ENCODE measurements around the gene USE1.
"Not testable (repeated sequence)": the region's sequence is repeated elsewhere in the genome, so short reads cannot be mapped to it uniquely, and the experiment has no call there.

Gene USE1

GRCh38 chr19:17215127-17215971 is at the start of gene USE1:
USE1 (plus strand) TSS chr19:17215357; CDS start chr19:17215406, 49 bp downstream.
- DNase-seq, result peak; percentile 92

- no peak for DNase-seq
Observed at GRCh38 chr19:17165715-17166114, 49.4 kb upstream of the USE1 start.

GRCh38 chr19:17170538-17171297 is 44.4 kb upstream of the USE1 start:
- DNase-seq, result no peak

GRCh38 chr19:17171874-17172273 is 43.3 kb upstream of the USE1 start:
- DNase-seq, result no peak

- DNase-seq, result no peak
Observed at GRCh38 chr19:17172624-17173345, 42.4 kb upstream of the USE1 start.

- DNase-seq, result no peak
Observed at GRCh38 chr19:17178291-17178690, 36.9 kb upstream of the USE1 start.

- no peak for DNase-seq
Observed at GRCh38 chr19:17180997-17181702, 34.0 kb upstream of the USE1 start.

GRCh38 chr19:17183271-17183761 is 31.8 kb upstream of the USE1 start:
- DNase-seq, result no peak

GRCh38 chr19:17183858-17184321 is 31.3 kb upstream of the USE1 start:
- no peak for DNase-seq

GRCh38 chr19:17184371-17184841 is 30.8 kb upstream of the USE1 start:
- DNase-seq, result no peak

- DNase-seq, result no peak
Observed at GRCh38 chr19:17185590-17185989, 29.6 kb upstream of the USE1 start.

GRCh38 chr19:17191736-17192135 is 23.4 kb upstream of the USE1 start:
- DNase-seq, result not testable (repeated sequence)

- no peak for DNase-seq
Observed at GRCh38 chr19:17192751-17193150, 22.4 kb upstream of the USE1 start.

- DNase-seq, result no peak
Observed at GRCh38 chr19:17194608-17195007, 20.5 kb upstream of the USE1 start.

GRCh38 chr19:17195106-17195505 is 20.1 kb upstream of the USE1 start:
- no peak for DNase-seq

GRCh38 chr19:17196610-17197009 is 18.5 kb upstream of the USE1 start:
- DNase-seq, result no peak

GRCh38 chr19:17197666-17198065 is 17.5 kb upstream of the USE1 start:
- no peak for DNase-seq

GRCh38 chr19:17200408-17201079 is 14.6 kb upstream of the USE1 start:
- DNase-seq, result no peak

- DNase-seq, result no peak
Observed at GRCh38 chr19:17202249-17202648, 12.9 kb upstream of the USE1 start.

GRCh38 chr19:17202713-17203112 is 12.4 kb upstream of the USE1 start:
- no peak for DNase-seq

GRCh38 chr19:17205237-17206140 is 9.7 kb upstream of the USE1 start:
- DNase-seq, result no peak
